Measurements from ENCODE around the gene OTOP1.
"Not testable (repeated sequence)": the region's sequence is repeated elsewhere in the genome, so short reads cannot be mapped to it uniquely, and the experiment has no call there.

OTOP1 gene, protein sequence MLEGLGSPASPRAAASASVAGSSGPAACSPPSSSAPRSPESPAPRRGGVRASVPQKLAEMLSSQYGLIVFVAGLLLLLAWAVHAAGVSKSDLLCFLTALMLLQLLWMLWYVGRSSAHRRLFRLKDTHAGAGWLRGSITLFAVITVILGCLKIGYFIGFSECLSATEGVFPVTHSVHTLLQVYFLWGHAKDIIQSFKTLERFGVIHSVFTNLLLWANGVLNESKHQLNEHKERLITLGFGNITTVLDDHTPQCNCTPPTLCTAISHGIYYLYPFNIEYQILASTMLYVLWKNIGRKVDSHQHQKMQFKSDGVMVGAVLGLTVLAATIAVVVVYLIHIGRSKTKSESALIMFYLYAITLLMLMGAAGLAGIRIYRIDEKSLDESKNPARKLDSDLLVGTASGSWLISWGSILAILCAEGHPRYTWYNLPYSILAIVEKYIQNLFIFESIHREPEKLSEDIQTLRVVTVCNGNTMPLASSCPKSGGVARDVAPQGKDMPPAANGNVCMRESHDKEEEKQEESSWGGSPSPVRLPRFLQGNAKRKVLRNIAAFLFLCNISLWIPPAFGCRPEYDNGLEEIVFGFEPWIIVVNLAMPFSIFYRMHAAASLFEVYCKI

DNA sequence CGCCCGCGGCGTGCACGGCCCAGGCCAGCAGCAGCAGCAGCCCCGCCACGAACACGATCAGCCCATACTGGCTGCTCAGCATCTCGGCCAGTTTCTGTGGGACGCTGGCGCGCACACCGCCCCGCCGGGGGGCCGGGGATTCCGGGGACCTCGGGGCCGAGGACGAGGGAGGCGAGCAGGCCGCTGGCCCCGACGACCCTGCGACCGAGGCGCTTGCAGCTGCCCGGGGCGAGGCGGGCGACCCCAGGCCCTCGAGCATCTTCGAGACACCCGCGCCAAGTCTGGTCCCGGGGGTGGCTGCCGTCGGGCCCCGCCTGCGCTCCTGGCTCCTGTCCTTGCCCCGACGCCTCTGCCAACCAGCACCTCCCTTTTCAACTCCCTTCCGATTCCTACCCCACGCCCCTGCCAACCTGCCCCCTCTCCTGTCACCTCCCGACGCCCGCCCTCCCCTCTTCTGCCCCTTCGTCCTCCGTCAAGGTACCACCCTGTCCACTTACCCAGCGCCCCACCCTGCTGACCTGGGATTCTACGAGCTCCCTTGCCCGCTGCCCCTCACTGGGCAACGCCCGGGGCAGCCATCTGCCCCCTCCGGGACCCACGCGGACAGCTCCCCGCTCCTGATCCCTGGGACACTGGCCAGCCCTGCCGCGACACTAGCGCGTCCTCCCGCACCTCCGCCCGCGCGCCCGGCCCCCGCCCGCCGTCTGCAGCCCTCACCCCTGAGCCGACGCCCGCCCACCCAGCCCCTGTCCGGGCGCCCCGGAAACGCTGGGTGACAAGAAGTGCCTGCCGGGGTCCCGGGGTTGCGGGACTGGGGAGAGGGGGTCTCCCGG lies at the start of gene OTOP1:
Gene OTOP1 (minus strand): TSS at position 324 of the 833 bp plus-strand sequence. CDS start 65 bp downstream, at position 259.
- DNase-seq (ENCODE audit: low spot score), result no peak

DNA sequence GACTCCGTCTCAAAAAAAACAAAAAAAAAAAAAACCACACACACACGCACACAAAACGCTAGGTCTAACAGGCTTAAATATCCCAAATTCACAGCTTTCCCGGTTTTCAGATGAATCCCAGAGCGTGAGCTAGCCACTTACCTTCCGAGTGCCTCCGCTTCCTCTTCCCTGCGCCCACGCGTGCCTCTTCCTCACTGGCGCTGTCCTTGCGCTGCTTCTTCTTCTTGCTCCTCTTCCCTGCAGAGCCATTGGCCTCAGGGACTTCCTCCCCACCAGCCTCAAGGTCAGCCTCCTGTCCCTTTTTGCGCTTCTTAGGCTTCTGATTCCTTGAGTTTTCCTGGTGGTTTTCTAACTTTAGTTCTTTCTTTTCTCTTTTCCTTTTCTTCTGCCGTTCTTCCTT lies 47.5 kb upstream of the OTOP1 start:
- DNase-seq (ENCODE audit: low spot score), result no peak

DNA sequence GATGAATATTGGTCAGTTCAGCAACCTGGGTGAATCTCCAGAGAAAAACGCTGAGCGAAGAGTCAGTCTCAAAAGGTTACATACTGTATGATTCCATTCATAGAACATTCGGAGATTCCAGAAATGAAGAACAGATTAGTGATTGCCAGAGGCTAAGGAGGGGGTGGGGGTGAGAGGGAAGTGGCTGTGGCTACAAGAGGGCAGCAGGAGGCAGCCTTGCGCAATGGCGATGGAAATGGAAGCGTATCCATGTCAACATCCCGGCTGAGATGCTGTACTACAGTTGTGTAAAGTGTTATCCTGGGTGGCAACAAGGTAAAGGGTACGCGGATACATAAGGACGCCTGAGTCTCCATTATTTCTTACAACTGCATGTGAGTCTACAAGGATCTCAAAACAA lies 45.2 kb upstream of the OTOP1 start:
- DNase-seq (ENCODE audit: low spot score), result no peak

DNA sequence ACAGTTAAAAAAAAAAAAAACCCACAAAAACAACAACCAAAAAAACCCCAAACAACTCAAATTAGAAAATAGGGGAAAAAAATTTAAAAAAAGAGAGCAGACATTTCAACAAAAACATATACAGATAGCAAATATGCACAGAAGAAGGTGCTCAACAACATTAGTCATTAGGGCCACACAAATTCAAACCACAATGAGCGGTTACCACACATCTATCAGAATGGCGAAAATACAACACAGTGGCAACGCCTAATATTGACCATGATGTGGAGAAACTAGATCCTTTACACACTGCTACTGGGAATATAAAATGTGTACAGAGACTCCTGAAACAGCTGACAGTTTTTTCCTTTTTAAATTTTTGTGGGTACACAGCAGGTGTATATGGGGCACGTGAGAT lies 43.8 kb upstream of the OTOP1 start:
- DNase-seq (ENCODE audit: low spot score), result no peak

DNA sequence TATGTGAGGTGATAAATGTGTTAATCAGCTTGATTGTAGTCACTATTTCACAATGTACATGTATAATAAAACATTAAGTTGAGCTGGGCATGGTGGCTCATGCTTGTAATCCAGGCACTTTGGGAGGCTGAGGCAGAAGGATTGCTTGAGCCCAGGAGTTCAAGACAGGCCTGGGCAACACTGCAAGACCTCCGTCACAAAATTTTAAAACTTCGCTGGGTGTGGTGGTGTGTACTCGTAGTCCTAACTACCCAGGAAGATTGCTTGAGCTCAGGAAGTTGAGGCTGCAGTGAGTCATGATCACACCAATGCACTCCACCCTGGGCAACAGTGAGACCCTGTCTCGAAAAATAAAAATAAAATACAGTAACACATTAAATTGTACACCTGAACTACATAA lies 43.1 kb upstream of the OTOP1 start:
- DNase-seq (ENCODE audit: low spot score), result no peak

DNA sequence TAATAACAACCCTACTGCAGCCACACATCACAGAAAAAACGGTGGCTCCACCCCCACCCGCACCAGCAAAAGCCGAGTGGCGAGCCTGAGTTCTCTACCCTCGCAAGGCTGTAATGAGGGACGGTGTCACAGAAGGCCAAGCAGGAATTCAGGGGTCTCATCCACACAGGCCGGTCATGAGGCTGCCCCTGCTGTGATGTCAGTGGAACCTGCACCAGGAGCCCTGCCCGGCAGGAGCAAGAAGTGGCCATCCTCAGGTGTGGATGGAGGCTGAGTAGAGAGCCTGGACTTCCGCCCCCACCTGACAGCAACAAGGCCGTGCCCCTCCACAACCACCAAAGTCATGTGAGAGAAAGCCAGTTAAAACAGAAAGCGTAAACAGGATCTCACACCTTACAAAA lies 42.6 kb upstream of the OTOP1 start:
- DNase-seq (ENCODE audit: low spot score), result no peak

DNA sequence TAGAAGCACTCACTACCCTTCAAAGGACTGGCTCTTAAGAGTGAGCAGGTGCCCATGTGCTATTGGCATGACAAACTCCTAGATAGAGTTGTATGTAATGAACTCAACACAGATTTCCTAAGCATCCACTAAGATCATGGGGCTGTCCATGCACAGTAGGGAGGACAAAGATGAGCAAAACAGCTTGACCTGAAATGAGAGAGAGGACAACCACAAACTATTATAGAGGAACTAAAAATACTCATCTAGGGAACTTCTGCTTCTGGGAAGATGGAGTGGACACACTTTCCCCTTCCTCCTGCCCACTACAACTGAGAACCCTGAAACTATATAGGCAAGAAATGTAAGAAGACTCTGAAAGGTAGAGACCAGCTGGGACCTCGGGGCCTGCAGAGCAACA lies 42.0 kb upstream of the OTOP1 start:
- DNase-seq (ENCODE audit: low spot score), result no peak

DNA sequence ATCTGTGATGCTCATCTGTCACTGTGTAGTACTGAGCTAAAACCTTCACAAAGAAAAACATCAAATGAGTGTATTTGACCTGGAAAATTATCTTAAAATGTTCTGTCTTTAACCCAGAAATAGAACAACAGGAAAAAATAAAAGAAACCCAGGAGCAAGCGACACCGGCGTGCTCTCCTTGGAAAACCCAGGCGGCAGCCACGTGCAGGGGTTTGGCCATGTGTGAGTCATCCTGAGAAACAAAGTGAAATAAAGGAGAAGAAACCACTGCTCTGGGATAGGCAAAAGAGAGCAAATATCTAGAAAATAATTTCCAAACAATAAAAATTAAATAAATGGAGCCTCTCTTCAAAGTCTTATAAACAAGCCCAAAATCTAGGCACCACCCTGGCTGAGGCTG lies 41.3 kb upstream of the OTOP1 start:
- no peak for DNase-seq (ENCODE audit: low spot score)

DNA sequence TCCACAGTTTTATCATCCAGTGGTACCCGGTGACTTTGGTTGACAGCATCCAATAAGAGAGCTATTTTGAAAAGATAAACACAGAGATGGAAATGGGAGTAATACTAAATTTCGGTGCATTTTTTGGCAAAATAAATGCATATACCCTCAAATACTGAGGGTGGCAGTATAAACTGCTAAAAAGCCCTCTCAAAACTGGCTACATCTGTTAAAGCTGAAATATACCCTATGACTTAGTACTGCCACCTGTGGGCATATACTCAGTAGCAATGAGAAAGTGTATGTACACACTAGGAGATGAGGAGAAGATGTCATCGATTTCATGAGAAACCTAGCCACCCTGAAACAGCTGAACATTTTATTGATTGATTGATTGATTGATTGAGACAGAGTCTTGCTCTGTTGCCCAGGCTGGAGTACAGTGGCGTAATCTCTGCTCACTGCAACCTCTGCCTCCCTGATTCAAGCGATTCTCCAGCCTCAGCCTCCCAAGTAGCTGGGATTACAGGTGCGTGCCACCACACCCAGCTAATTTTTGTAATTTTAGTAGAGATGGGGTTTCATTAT lies 33.5 kb upstream of the OTOP1 start:
- peak; percentile 17 for DNase-seq (ENCODE audit: low spot score)

DNA sequence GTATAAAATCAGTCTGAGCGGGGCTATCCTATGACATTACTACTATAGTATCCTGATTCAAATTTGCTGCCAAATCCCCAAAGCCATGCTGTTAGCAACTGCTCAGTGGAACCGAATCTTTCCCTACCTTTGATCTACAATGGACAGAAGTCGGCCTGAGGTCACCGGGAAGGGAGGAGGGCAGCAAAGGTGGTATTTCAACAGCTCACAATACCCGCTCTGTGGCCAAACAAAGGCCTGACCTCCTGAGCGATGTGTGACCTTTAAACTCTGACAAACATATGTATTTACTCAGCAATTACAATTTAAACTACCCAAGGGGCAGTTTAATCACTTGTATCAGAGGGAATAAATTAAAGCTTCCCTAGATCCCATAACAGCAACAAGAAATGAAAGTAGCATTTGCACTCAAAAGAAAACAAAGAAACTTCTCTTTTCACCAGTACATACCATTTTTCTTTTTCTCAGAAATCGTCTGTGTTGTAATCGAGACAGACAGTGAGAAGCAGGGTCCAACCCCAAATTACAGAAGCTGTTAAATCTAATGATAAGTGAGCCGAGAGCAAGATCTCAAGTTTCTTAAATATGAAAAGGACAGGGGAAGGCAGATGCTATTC lies 32.9 kb upstream of the OTOP1 start:
- DNase-seq (ENCODE audit: low spot score), result no peak

DNA sequence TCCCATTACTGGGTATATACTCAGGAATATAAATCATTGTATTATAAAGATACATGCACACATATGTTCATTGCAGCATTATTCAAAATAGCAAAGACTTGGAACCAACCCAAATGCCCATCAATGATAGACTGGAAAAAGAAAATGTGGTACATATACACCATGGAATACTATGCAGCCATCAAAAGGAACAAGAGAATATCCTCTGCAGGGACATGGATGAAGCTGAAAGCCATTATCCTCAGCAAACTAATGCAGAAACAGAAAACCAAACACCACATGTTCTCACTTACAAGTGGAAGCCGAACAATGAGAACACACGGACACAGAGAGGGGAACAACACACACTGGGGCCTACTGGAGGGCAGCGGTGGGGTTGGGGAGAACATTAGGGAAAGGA lies 31.0 kb upstream of the OTOP1 start:
- not testable (repeated sequence) for DNase-seq (ENCODE audit: low spot score)

DNA sequence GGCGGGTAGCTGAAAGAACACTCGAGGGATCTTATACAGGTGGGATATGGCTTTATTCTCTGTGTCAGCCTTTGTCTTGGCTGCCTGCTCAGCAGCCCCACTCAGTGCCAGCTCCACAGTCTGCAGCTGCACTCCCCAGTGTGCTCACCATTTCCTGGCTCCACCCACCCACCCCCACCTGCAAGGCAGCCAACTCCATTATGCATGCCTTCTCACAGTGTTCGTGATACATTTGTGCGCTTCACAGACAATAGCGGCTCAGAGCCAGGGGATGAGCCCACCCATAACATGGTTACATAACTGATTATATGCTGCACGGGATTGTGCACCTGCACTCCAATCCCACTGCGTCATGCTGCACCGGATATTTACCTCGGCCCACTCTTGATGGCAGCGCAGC lies 30.1 kb upstream of the OTOP1 start:
- no peak for DNase-seq (ENCODE audit: low spot score)

DNA sequence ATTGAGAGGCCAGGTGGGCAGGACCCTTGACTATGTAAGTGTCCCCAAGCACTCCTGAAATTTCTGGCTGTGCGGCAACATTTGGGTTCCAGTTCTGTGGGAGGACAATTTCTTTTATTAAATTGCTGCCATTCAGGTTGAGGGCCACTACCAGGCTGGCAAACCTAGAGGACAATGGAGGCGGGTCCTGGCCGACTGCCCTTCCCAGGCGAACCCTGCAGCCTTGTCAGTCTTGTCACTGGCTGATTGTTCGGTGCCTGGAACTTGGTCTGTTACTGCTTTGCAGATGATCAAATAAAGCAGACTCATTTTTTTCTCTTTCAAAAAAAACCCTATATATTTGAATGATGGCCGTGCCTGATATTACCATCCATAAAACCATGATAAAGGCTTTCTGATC lies 27.9 kb upstream of the OTOP1 start:
- DNase-seq (ENCODE audit: low spot score), result no peak

DNA sequence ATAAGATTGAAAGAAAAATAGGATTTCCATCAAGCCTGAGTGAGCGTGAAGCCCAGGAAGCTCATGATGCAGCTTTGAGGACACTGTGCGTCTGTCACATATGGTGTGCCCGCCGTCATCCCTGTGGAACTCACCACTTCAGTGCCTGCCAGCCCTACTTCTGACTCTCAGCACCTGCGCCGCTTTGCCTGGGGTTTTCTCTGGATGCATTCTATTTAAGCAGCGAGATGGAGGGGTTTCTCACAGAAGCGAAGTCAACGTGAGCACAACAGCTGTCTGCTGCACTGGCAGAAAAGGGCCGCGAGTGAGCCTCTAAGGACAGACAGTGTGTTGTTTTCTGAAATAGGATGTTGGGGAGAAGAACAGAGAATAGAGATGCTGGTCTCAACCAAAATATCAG lies 27.5 kb upstream of the OTOP1 start:
- no peak for DNase-seq (ENCODE audit: low spot score)

DNA sequence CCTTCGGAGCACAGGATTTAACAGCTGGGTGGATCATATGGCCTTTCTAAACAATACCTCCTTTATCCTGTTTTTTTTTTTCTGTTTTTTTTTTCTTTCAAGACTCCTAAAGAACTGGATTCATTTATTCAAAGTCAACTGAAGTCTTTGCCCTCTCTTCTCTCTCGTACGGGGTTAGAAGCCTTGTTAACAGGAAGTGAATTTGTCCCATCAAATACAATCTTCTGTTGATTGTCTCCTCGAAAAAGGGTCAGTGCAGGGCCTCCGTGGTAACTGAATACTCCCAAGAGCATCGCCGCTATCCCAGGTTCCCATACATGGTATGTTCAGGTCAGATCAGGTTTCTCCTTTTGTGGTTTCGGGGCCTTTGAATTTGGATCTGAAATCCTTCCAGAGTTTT lies 23.1 kb upstream of the OTOP1 start:
- DNase-seq (ENCODE audit: low spot score), result no peak

DNA sequence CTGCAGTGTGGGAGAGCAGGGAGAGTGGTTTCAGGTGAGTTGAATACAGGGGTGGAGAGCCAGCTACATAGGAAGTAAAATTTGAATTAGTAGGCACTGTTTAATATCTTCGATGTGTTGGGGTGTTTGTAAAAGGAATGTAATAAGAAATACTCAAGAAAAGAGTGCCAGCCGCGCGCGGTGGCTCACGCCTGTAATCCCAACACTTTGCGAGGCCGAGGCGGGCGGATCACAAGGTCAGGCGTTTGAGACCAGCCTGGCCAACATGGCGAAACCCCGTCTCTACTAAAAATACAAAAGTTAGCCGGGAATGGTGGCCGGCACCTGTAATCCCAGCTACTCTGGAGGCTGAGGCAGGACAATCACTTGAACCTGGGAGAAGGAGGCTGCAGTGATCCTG lies 22.6 kb upstream of the OTOP1 start:
- not testable (repeated sequence) for DNase-seq (ENCODE audit: low spot score)

DNA sequence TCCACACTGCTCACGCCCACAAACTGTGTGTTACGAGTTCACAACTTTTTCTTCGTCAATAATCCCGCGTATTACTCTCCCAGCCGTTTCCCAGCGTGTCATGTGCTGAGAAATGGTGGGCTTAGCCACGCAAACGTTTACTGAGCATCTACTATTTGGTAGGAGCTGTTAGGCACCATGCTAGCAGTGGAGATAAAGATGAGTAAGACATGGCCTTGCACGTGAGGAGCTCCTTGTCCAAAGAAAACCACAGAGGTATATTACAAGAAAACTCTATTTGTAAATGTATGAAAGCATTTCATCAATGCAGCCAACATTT lies 22.1 kb upstream of the OTOP1 start:
- peak; percentile 31 for DNase-seq (ENCODE audit: low spot score)

DNA sequence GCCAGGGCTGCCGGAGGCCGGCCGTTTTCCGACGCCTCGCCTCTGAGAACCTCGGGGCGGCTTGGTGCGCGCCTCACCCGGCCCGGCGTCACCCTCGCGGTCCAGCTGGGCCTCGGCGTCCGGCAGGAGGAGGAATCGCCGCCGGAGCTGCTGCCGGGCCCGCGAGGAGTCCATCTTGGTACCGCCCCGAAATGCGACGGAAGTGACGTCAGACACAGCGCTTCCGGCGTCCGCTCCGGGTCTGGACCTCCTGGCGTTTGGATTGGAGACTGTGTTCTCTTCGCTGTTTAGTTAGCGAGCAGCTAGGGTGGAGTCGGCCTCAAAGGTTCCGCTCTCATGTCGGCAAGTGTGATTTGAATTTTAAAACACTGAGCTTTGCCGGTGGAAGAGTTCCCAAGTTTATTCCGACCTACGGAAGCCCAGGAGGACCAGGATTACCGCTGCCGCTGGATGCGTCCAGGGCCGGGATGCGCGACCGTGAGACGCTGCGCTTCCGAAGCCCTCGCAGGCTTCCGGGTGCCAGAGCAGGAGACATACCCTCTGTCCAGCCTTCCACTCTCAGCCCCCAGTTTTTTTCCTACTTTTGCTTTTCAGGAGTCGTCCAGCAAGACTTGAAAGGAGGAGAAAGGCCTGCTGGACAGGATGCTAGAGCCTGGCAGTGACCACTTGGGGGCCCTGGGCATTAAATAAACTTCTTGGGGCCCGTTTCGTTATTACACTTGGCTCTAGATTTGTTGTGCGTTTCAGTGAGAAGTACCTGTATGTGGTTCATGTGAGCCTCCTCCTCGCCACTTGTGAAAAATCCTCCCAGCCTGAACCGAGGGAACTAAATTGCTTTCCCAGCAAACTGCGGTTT lies 21.5 kb upstream of the OTOP1 start, which contains the start of gene TMEM128:
Gene TMEM128 (minus strand): TSS at position 195 of the 856 bp plus-strand sequence. CDS start 21 bp downstream, at position 174.
- DNase-seq (ENCODE audit: low spot score), result peak; percentile 96

DNA sequence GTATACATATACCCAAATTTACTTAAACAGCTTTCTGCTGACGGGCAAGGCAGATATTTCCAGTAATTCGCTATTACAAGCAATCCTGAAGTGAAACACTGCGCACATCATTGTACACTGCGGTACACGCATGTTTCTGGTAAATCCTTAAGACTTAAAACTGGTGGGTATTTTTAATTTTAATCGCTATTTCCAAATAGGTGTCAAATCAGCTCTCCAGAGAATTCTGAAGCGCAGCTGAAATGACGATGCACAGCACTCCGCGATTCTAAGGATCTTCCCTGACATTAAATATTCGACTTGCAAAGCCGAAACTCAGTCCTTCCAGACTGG lies 20.9 kb upstream of the OTOP1 start:
- DNase-seq (ENCODE audit: low spot score), result no peak

DNA sequence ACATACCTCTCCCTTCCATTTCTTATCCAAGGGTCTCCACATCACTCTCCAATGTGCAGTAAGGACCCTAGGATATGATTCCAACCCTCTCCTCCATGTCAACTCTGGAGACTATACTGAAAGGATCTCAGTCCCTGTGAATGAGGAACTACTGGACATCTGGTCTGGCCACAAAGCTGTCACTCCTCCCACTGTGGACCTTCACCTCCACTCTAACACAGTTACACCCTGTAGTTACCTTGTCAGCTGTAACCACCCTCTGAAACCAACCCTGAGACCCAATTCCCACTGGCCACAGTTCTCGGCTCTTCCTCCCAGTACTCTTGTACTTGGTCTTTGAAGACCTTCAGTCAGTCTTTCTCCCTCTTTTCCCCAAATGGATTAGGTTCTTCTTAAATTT lies 18.4 kb upstream of the OTOP1 start:
- DNase-seq (ENCODE audit: low spot score), result no peak

DNA sequence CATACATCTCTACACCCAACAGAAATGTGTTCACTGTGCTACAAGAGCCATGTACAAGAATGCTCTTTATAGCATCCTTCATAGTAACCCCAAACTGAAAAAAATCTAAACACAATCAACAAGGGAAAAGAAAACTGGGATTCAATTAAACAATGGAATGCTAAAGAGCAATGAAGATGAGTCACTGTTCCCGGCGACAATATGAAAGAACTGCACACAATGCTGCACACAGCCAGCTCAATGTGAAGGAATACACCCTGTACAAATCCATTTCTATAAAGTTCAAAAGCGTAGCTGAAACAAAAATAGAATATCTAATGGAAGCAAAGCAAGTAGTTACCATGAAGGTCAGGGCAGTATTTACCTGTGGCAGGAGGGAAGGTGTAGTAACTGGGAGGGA lies 12.8 kb upstream of the OTOP1 start:
- DNase-seq (ENCODE audit: low spot score), result not testable (repeated sequence)
